NCI-H748 (cell line): Measurements from ENCODE around the gene CD274.
"Not testable (repeated sequence)": the region's sequence is repeated elsewhere in the genome, so short reads cannot be mapped to it uniquely, and the experiment has no call there.

Source experiments
- DNase-seq: peaks from one replicate; lab custom pipeline; 2025; ENCODE audit not compliant: unreplicated experiment; lab: John Stamatoyannopoulos, UW

The CD274 gene

GRCh38 chr9:5464831-5465330, 14.5 kb downstream of the CD274 start:
- not testable (repeated sequence) for DNase-seq

- DNase-seq: no peak
These were observed 15.7 kb downstream of the CD274 start for GRCh38 chr9:5466005-5466404.

GRCh38 chr9:5466766-5467165, 16.4 kb downstream of the CD274 start:
- DNase-seq: no peak

- DNase-seq: no peak
These were observed 18.5 kb downstream of the CD274 start for GRCh38 chr9:5468850-5469249.

- DNase-seq: no peak
These were observed 19.8 kb downstream of the CD274 start for GRCh38 chr9:5470122-5470521.

- no peak for DNase-seq
These were observed 20.5 kb downstream of the CD274 start for GRCh38 chr9:5470816-5471215.

- not testable (repeated sequence) for DNase-seq
These were observed 25.3 kb downstream of the CD274 start for GRCh38 chr9:5475611-5476010.

- DNase-seq: no peak
These were observed 27.9 kb downstream of the CD274 start for GRCh38 chr9:5478206-5478605.

GRCh38 chr9:5479994-5480694, 29.8 kb downstream of the CD274 start:
- DNase-seq: no peak

- no peak for DNase-seq
These were observed 30.6 kb downstream of the CD274 start for GRCh38 chr9:5480919-5481318.

- no peak for DNase-seq
These were observed 31.1 kb downstream of the CD274 start for GRCh38 chr9:5481322-5482040.

- peak; percentile 12 for DNase-seq
These were observed 31.9 kb downstream of the CD274 start for GRCh38 chr9:5482194-5482593.

- no peak for DNase-seq
These were observed 33.0 kb downstream of the CD274 start for GRCh38 chr9:5483306-5483705.

GRCh38 chr9:5485378-5486085, 35.2 kb downstream of the CD274 start:
- no peak for DNase-seq

GRCh38 chr9:5486988-5487387, 36.6 kb downstream of the CD274 start:
- no peak for DNase-seq

- no peak for DNase-seq
These were observed 38.1 kb downstream of the CD274 start for GRCh38 chr9:5488221-5489008.

- no peak for DNase-seq
These were observed 39.5 kb downstream of the CD274 start for GRCh38 chr9:5489630-5490490.

GRCh38 chr9:5492965-5493678, 42.8 kb downstream of the CD274 start:
- DNase-seq: no peak

GRCh38 chr9:5493679-5494511, 43.6 kb downstream of the CD274 start:
- DNase-seq: no peak
